Activated CD4-positive, CD25-positive, alpha-beta regulatory T cell treated with anti-CD3 and anti-CD28 coated beads, Interleukin-2, amount 50 U/mL, for 24 hours (primary cell): ENCODE results near the gene TTF2.

Source experiments
- ATAC-seq, 2 donors: fragments of 150-1000 bp; cut with Tn5 transposase; one replicate each; pipeline ENCODE4 v1.10.0; 2021; ENCODE audit warnings: mild to moderate bottlenecking in 1 of 2, moderate library complexity in 1 of 2

The TTF2 gene

GRCh38 chr1:117059678-117060440 lies at the start of gene TTF2:
TTF2 (plus strand) TSS chr1:117060326; CDS start chr1:117060347, 21 bp downstream.
- ATAC-seq, result peak; percentile 95 to 96

GRCh38 chr1:117011334-117011733 lies 48.8 kb upstream of the TTF2 start:
- ATAC-seq, result no peak

- no peak for ATAC-seq
Measured at GRCh38 chr1:117013309-117013858, 46.7 kb upstream of the TTF2 start.

GRCh38 chr1:117014209-117014608 lies 45.9 kb upstream of the TTF2 start:
- ATAC-seq, result peak; percentile 60 to 76

GRCh38 chr1:117015724-117016123 lies 44.4 kb upstream of the TTF2 start:
- no peak for ATAC-seq

GRCh38 chr1:117017062-117017461 lies 43.1 kb upstream of the TTF2 start:
- no peak for ATAC-seq

GRCh38 chr1:117017648-117018047 lies 42.5 kb upstream of the TTF2 start:
- ATAC-seq, result no peak

GRCh38 chr1:117020526-117021156 lies 39.5 kb upstream of the TTF2 start:
- no peak for ATAC-seq

- ATAC-seq, result no peak
Measured at GRCh38 chr1:117022114-117022513, 38.0 kb upstream of the TTF2 start.

- ATAC-seq, result no peak
Measured at GRCh38 chr1:117025568-117025967, 34.6 kb upstream of the TTF2 start.

GRCh38 chr1:117026361-117026760 lies 33.8 kb upstream of the TTF2 start:
- no peak for ATAC-seq

- ATAC-seq, result no peak
Measured at GRCh38 chr1:117029685-117030084, 30.4 kb upstream of the TTF2 start.

GRCh38 chr1:117030271-117030877 lies 29.8 kb upstream of the TTF2 start:
- no peak for ATAC-seq

- ATAC-seq, result no peak
Measured at GRCh38 chr1:117032266-117032665, 27.9 kb upstream of the TTF2 start.

GRCh38 chr1:117032681-117033539 lies 27.2 kb upstream of the TTF2 start:
- no peak for ATAC-seq

GRCh38 chr1:117033772-117034171 lies 26.4 kb upstream of the TTF2 start:
- ATAC-seq, result no peak

GRCh38 chr1:117034791-117035290 lies 25.3 kb upstream of the TTF2 start:
- no peak for ATAC-seq

- ATAC-seq, result no peak
Measured at GRCh38 chr1:117036018-117036461, 24.1 kb upstream of the TTF2 start.

GRCh38 chr1:117037802-117038201 lies 22.3 kb upstream of the TTF2 start:
- no peak for ATAC-seq

GRCh38 chr1:117038236-117038635 lies 21.9 kb upstream of the TTF2 start:
- ATAC-seq, result no peak

GRCh38 chr1:117044217-117044616 lies 15.9 kb upstream of the TTF2 start:
- no peak for ATAC-seq

GRCh38 chr1:117045644-117046043 lies 14.5 kb upstream of the TTF2 start:
- no peak for ATAC-seq
